Measurements from ENCODE around the gene ZNF398.

Gene ZNF398

DNA sequence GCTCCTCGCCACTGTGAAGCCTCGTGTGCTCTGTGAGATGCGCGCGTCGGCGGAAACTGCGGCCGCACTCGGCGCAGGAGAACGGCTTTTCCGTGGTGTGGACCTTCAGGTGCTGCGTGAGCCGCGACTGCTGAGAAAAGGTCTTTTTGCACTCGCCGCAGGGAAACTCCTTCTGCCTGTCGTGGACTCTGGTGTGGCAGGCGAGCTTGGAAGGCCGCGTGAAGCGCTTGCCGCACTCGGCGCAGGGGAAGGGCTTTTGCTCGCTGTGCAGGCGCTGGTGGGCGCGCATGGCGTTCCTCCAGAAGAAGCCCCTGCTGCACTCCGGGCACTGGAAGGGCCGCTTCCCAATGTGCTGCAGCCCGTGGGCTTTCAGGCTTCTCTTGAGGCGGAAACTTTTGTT lies 43.0 kb upstream of the ZNF398 start:
- no peak for TF ChIP-seq ZNF521 (tag by site-specific recombination; IDR thresholded peaks at IDR 0.05)
- no peak for TF ChIP-seq ZNF2 (tag by site-specific recombination; IDR thresholded peaks at IDR 0.05)
- no peak for TF ChIP-seq ZNF48 (tag by site-specific recombination; IDR thresholded peaks at IDR 0.05)
- TF ChIP-seq SALL2 (tag by site-specific recombination; IDR thresholded peaks at IDR 0.05; ENCODE audit: borderline replicate concordance), result no peak
- no peak for TF ChIP-seq OVOL3 (tag by site-specific recombination; IDR thresholded peaks at IDR 0.05)
- no peak for TF ChIP-seq ZNF449 (tag by site-specific recombination; IDR thresholded peaks at IDR 0.05)
- TF ChIP-seq ZNF692 (tag by site-specific recombination; IDR thresholded peaks at IDR 0.05), result no peak
- TF ChIP-seq ZNF677 (tag by site-specific recombination; IDR thresholded peaks at IDR 0.05), result no peak
- TF ChIP-seq ZNF776 (tag by site-specific recombination; IDR thresholded peaks at IDR 0.05; ENCODE audit: borderline replicate concordance), result no peak
- no peak for TF ChIP-seq ZNF561 (tag by site-specific recombination; IDR thresholded peaks at IDR 0.05; ENCODE audit: borderline replicate concordance)
- no peak for TF ChIP-seq AEBP2 (tag by site-specific recombination; IDR thresholded peaks at IDR 0.05; ENCODE audit: borderline replicate concordance)
- no peak for TF ChIP-seq ZFP69B (tag by site-specific recombination; IDR thresholded peaks at IDR 0.05)
- TF ChIP-seq ZNF560 (tag by site-specific recombination; IDR thresholded peaks at IDR 0.05; ENCODE audit: borderline replicate concordance), result no peak
- TF ChIP-seq ZFHX2 (tag by site-specific recombination; conservative IDR thresholded peaks at IDR 0.05), result no peak
- no peak for TF ChIP-seq ZNF184 (tag by site-specific recombination; IDR thresholded peaks at IDR 0.05)
- no peak for TF ChIP-seq ZNF221 (tag by site-specific recombination; IDR thresholded peaks at IDR 0.05; ENCODE audit: borderline replicate concordance)
- TF ChIP-seq ZFP3 (tag by site-specific recombination; IDR thresholded peaks at IDR 0.05; ENCODE audit: low read depth), result no peak
- CTCF ChIA-PET, result interaction anchor here (0.9 to 1.8 kb wide), 2 partner anchors 22 to 43 kb away, joined by 3 to 9 read pairs; partner anchors contain the start of genes ZNF398 and ZNF425

GRCh38 chr7:149104749-149105148 lies 42.5 kb upstream of the ZNF398 start:
- Histone ChIP-seq H3K4me1 (ENCODE audit: control insufficient read depth, insufficient read depth, low read length) (no peaks in the 10 kb centered on the region), H3K4me3 (ENCODE audit: low read depth, low read length) (no peak overlapping the region), H3K36me3 (ENCODE audit: control insufficient read depth in 2 of 2, insufficient read depth in 1 of 2, low read length in 2 of 2) (peaks cover 0 to 5% of the 10 kb centered on the region in 2 experiments; a peak in 1 of 3 replicates), H3K27ac (ENCODE audit: extremely low read depth, low read depth, low read length) (no peak overlapping the region), H3K9me3 (ENCODE audit: control insufficient read depth, insufficient read depth, low read depth, low read length) (no peaks in the 10 kb centered on the region)
- ChIA-PET POLR2A (no interaction called here), CTCF (interaction anchor here (0.9 to 1.5 kb wide), 2 partner anchors 39 to 43 kb away, joined by 3 to 4 read pairs; partner anchors contain the start of gene ZNF398)
- no peak for TF ChIP-seq IKZF3 (tag by site-specific recombination; IDR thresholded peaks at IDR 0.05)
- TF ChIP-seq ZNF280D (tag by site-specific recombination; IDR thresholded peaks at IDR 0.05), result no peak
- no peak for TF ChIP-seq ZNF133 (tag by site-specific recombination; IDR thresholded peaks at IDR 0.05)
- TF ChIP-seq ZNF391 (tag by site-specific recombination; IDR thresholded peaks at IDR 0.05; ENCODE audit: borderline replicate concordance, low read depth), result no peak
- no peak for TF ChIP-seq ZNF76 (tag by site-specific recombination; IDR thresholded peaks at IDR 0.05; ENCODE audit: borderline replicate concordance, low read depth)
- TF ChIP-seq ZBTB20 (tag by site-specific recombination; IDR thresholded peaks at IDR 0.05), result no peak
- TF ChIP-seq EGR2 (tag by site-specific recombination; IDR thresholded peaks at IDR 0.05; ENCODE audit: low read depth), result no peak
- TF ChIP-seq ZNF701 (tag by site-specific recombination; IDR thresholded peaks at IDR 0.05), result no peak
- TF ChIP-seq KLF17 (tag by site-specific recombination; IDR thresholded peaks at IDR 0.05), result no peak
- no peak for TF ChIP-seq ZNF610 (tag by site-specific recombination; IDR thresholded peaks at IDR 0.05; ENCODE audit: borderline replicate concordance)
- TF ChIP-seq ZNF658 (tag by site-specific recombination; IDR thresholded peaks at IDR 0.05), result no peak

More for the DNA sequence above, 43.0 kb upstream of the ZNF398 start:
- Histone ChIP-seq H3K36me3 (ENCODE audit: control insufficient read depth in 2 of 2, insufficient read depth in 1 of 2, low read length in 2 of 2) (peaks cover 0 to 5% of the 10 kb centered on the region in 2 experiments; a peak in 1 of 3 replicates), H3K9me3 (ENCODE audit: control insufficient read depth, insufficient read depth, low read depth, low read length) (no peaks in the 10 kb centered on the region), H3K4me1 (ENCODE audit: control insufficient read depth, insufficient read depth, low read length) (no peaks in the 10 kb centered on the region), H3K4me3 (ENCODE audit: low read depth, low read length) (no peak overlapping the region), H3K27ac (ENCODE audit: extremely low read depth, low read depth, low read length) (no peak overlapping the region)
- POLR2A ChIA-PET, result no interaction called here

Measured in HEK293 (cell line).